ENCODE measurements around the gene ZNF407. TPM values are rescaled to one million over a fixed set of nuclear protein-coding genes. Genes with fewer than 3 reads are reported as not detected.

ZNF407 gene
- total RNA-seq, 5 donors from 2014 or later (not counting 1 experiment from before 2014, with no cell fraction given) = 22.9 to 37.4 (median 24.4) TPM

GRCh38 chr18:74826572-74826971 is 228.9 kb downstream of the ZNF407 start:
- ChIA-PET CTCF (no interaction called here), POLR2A (no interaction called here)
- Mint-ChIP-seq H3K36me3 (peaks cover 35% of the 10 kb centered on the region), H3K9me3 (no peaks in the 10 kb centered on the region), H3K4me1 (peaks cover 0 to 2% (median 0%) of the 10 kb centered on the region in 3 donors), H3K27me3 (no peaks in the 10 kb centered on the region), H3K4me3 (no peak overlapping the region), H3K27ac (no peak overlapping the region)
- Histone ChIP-seq H3K4me1 (ENCODE audit: control insufficient read depth in 1 of 2, extremely low read depth in 1 of 2, insufficient read depth in 2 of 2, low read length in 2 of 2) (no peaks in the 10 kb centered on the region), H3K27ac (ENCODE audit: low read length) (no peak overlapping the region), H3K27me3 (replicated peaks in 1 of 2; ENCODE audit: control insufficient read depth in 2 of 2, extremely low read depth in 1 of 2, insufficient read depth in 2 of 2, low read length in 1 of 2) (no peaks in the 10 kb centered on the region), H3K36me3 (ENCODE audit: control insufficient read depth in 2 of 2, extremely low read depth in 1 of 2, insufficient read depth in 1 of 2, low read length in 1 of 2) (no peaks in the 10 kb centered on the region), H3K4me3 (ENCODE audit: control insufficient read depth in 1 of 2, extremely low read depth in 1 of 2, low read length in 1 of 2) (no peak overlapping the region), H3K9me3 (no peaks in the 10 kb centered on the region)
- WGBS (ENCODE audit: insufficient coverage) = no CpG with 5 or more reads among the region's 5 CpGs
- DNase-seq (no peak), ATAC-seq (replicated peaks in 1 of 4) (no peak)

GRCh38 chr18:74828200-74828599 is 230.5 kb downstream of the ZNF407 start:
- H3K4me3 ChIP-seq (ENCODE audit: control insufficient read depth in 1 of 2, extremely low read depth in 1 of 2, low read length in 1 of 2) = no peak overlapping the region
- H3K9me3 Mint-ChIP-seq = no peaks in the 10 kb centered on the region
- WGBS (ENCODE audit: insufficient coverage) = 83% methylated on average over 1 of the region's 3 CpGs
- no peak overlapping the region for H3K4me3 Mint-ChIP-seq
- ATAC-seq (replicated peaks in 1 of 4) (no peak), DNase-seq (no peak)
- H3K4me1 ChIP-seq (ENCODE audit: control insufficient read depth in 1 of 2, extremely low read depth in 1 of 2, insufficient read depth in 2 of 2, low read length in 2 of 2) = no peaks in the 10 kb centered on the region
- POLR2A ChIA-PET = no interaction called here
- H3K27me3 Mint-ChIP-seq = no peaks in the 10 kb centered on the region
- no peak overlapping the region for H3K27ac Mint-ChIP-seq
- no peaks in the 10 kb centered on the region for H3K27me3 ChIP-seq (replicated peaks in 1 of 2; ENCODE audit: control insufficient read depth in 2 of 2, extremely low read depth in 1 of 2, insufficient read depth in 2 of 2, low read length in 1 of 2)
- CTCF ChIA-PET = interaction anchor here in 1 of 2 donors (0.6 kb wide), 1 partner anchor 658 kb away, joined by 6 read pairs; no protein-coding TSS in a partner anchor
- no peak overlapping the region for H3K27ac ChIP-seq (ENCODE audit: low read length)
- H3K4me1 Mint-ChIP-seq = peaks cover 0 to 12% (median 2%) of the 10 kb centered on the region in 3 donors
- H3K9me3 ChIP-seq = no peaks in the 10 kb centered on the region
- peaks cover 25% of the 10 kb centered on the region for H3K36me3 Mint-ChIP-seq
- H3K36me3 ChIP-seq (ENCODE audit: control insufficient read depth in 2 of 2, extremely low read depth in 1 of 2, insufficient read depth in 1 of 2, low read length in 1 of 2) = no peaks in the 10 kb centered on the region

GRCh38 chr18:74831571-74832250 is 234.0 kb downstream of the ZNF407 start:
- ChIA-PET POLR2A (no interaction called here), CTCF (no interaction called here)
- peaks cover 27% of the 10 kb centered on the region for H3K36me3 Mint-ChIP-seq

GRCh38 chr18:74832381-74832780 is 234.7 kb downstream of the ZNF407 start:
- H3K27ac ChIP-seq (ENCODE audit: low read length) = no peak overlapping the region
- no peaks in the 10 kb centered on the region for H3K9me3 ChIP-seq
- no peak for DNase-seq
- H3K4me3 ChIP-seq (ENCODE audit: control insufficient read depth in 1 of 2, extremely low read depth in 1 of 2, low read length in 1 of 2) = no peak overlapping the region
- Mint-ChIP-seq H3K9me3 (no peaks in the 10 kb centered on the region), H3K36me3 (peaks cover 30% of the 10 kb centered on the region), H3K27ac (no peak overlapping the region), H3K4me3 (no peak overlapping the region), H3K27me3 (no peaks in the 10 kb centered on the region), H3K4me1 (peaks cover 5 to 23% (median 8%) of the 10 kb centered on the region in 3 donors)
- ChIA-PET CTCF (interaction anchor here (0.6 to 0.7 kb wide), 2 partner anchors 70 to 180 kb away, joined by 3 to 4 read pairs; no protein-coding TSS in a partner anchor), POLR2A (no interaction called here)
- no peaks in the 10 kb centered on the region for H3K4me1 ChIP-seq (ENCODE audit: control insufficient read depth in 1 of 2, extremely low read depth in 1 of 2, insufficient read depth in 2 of 2, low read length in 2 of 2)
- no peaks in the 10 kb centered on the region for H3K36me3 ChIP-seq (ENCODE audit: control insufficient read depth in 2 of 2, extremely low read depth in 1 of 2, insufficient read depth in 1 of 2, low read length in 1 of 2)
- H3K27me3 ChIP-seq (replicated peaks in 1 of 2; ENCODE audit: control insufficient read depth in 2 of 2, extremely low read depth in 1 of 2, insufficient read depth in 2 of 2, low read length in 1 of 2) = no peaks in the 10 kb centered on the region
- ATAC-seq (replicated peaks in 1 of 4) = no peak

More at GRCh38 chr18:74831571-74832250, 234.0 kb downstream of the ZNF407 start:
- H3K4me1 Mint-ChIP-seq = peaks cover 2 to 20% (median 3%) of the 10 kb centered on the region in 3 donors
- no peaks in the 10 kb centered on the region for H3K36me3 ChIP-seq (ENCODE audit: control insufficient read depth in 2 of 2, extremely low read depth in 1 of 2, insufficient read depth in 1 of 2, low read length in 1 of 2)
- no peaks in the 10 kb centered on the region for H3K27me3 ChIP-seq (replicated peaks in 1 of 2; ENCODE audit: control insufficient read depth in 2 of 2, extremely low read depth in 1 of 2, insufficient read depth in 2 of 2, low read length in 1 of 2)
- no peak overlapping the region for H3K27ac ChIP-seq (ENCODE audit: low read length)
- H3K4me3 Mint-ChIP-seq = no peak overlapping the region
- H3K9me3 ChIP-seq = no peaks in the 10 kb centered on the region
- H3K4me3 ChIP-seq (ENCODE audit: control insufficient read depth in 1 of 2, extremely low read depth in 1 of 2, low read length in 1 of 2) = no peak overlapping the region
- H3K27me3 Mint-ChIP-seq = no peaks in the 10 kb centered on the region
- DNase-seq (no peak), ATAC-seq (replicated peaks in 1 of 4) (no peak)
- WGBS (ENCODE audit: insufficient coverage) = 83% methylated on average over 9 of the region's 13 CpGs
- H3K4me1 ChIP-seq (ENCODE audit: control insufficient read depth in 1 of 2, extremely low read depth in 1 of 2, insufficient read depth in 2 of 2, low read length in 2 of 2) = no peaks in the 10 kb centered on the region
- peak overlapping the region in 1 of 2 donors; percentile 1 for H3K27ac Mint-ChIP-seq
- H3K9me3 Mint-ChIP-seq = no peaks in the 10 kb centered on the region

- Histone ChIP-seq H3K4me3 (ENCODE audit: control insufficient read depth in 1 of 2, extremely low read depth in 1 of 2, low read length in 1 of 2) (no peak overlapping the region), H3K27me3 (replicated peaks in 1 of 2; ENCODE audit: control insufficient read depth in 2 of 2, extremely low read depth in 1 of 2, insufficient read depth in 2 of 2, low read length in 1 of 2) (no peaks in the 10 kb centered on the region), H3K9me3 (no peaks in the 10 kb centered on the region), H3K36me3 (ENCODE audit: control insufficient read depth in 2 of 2, extremely low read depth in 1 of 2, insufficient read depth in 1 of 2, low read length in 1 of 2) (no peaks in the 10 kb centered on the region), H3K4me1 (ENCODE audit: control insufficient read depth in 1 of 2, extremely low read depth in 1 of 2, insufficient read depth in 2 of 2, low read length in 2 of 2) (no peaks in the 10 kb centered on the region), H3K27ac (ENCODE audit: low read length) (no peak overlapping the region)
- peaks cover 8 to 27% (median 13%) of the 10 kb centered on the region in 3 donors for H3K4me1 Mint-ChIP-seq
- ChIA-PET CTCF (interaction anchor here (0.5 to 0.7 kb wide), 3 partner anchors 71 to 180 kb away, joined by 3 to 4 read pairs (median 4); no protein-coding TSS in a partner anchor), POLR2A (no interaction called here)
- no peak overlapping the region for H3K4me3 Mint-ChIP-seq
- H3K36me3 Mint-ChIP-seq = peaks cover 36% of the 10 kb centered on the region
- H3K9me3 Mint-ChIP-seq = no peaks in the 10 kb centered on the region
- WGBS (ENCODE audit: insufficient coverage) = no CpG with 5 or more reads among the region's 1 CpG
- DNase-seq (no peak), ATAC-seq (replicated peaks in 1 of 4) (no peak)
- no peaks in the 10 kb centered on the region for H3K27me3 Mint-ChIP-seq
- no peak overlapping the region for H3K27ac Mint-ChIP-seq
Measured at GRCh38 chr18:74832999-74833398, 235.3 kb downstream of the ZNF407 start.

GRCh38 chr18:74834424-74835309 is 237.0 kb downstream of the ZNF407 start:
- Mint-ChIP-seq H3K27me3 (no peaks in the 10 kb centered on the region), H3K4me1 (peaks cover 17 to 38% (median 23%) of the 10 kb centered on the region in 3 donors), H3K9me3 (no peaks in the 10 kb centered on the region), H3K36me3 (peaks cover 44% of the 10 kb centered on the region), H3K4me3 (no peak overlapping the region), H3K27ac (no peak overlapping the region)
- Histone ChIP-seq H3K27ac (ENCODE audit: low read length) (no peak overlapping the region), H3K4me3 (ENCODE audit: control insufficient read depth in 1 of 2, extremely low read depth in 1 of 2, low read length in 1 of 2) (no peak overlapping the region), H3K36me3 (ENCODE audit: control insufficient read depth in 2 of 2, extremely low read depth in 1 of 2, insufficient read depth in 1 of 2, low read length in 1 of 2) (no peaks in the 10 kb centered on the region), H3K27me3 (replicated peaks in 1 of 2; ENCODE audit: control insufficient read depth in 2 of 2, extremely low read depth in 1 of 2, insufficient read depth in 2 of 2, low read length in 1 of 2) (no peaks in the 10 kb centered on the region), H3K9me3 (no peaks in the 10 kb centered on the region), H3K4me1 (ENCODE audit: control insufficient read depth in 1 of 2, extremely low read depth in 1 of 2, insufficient read depth in 2 of 2, low read length in 2 of 2) (no peaks in the 10 kb centered on the region)
- ChIA-PET CTCF (no interaction called here), POLR2A (no interaction called here)
- ATAC-seq (replicated peaks in 1 of 4) = no peak
- DNase-seq = no peak
- WGBS (ENCODE audit: insufficient coverage) = 67% methylated on average over 3 of the region's 9 CpGs
